HEK293 (cell line): ENCODE results near the gene RBAK.

Experiments used
- BCL6B ChIP-seq: fragments of 450-650 bp; formaldehyde crosslinking; IDR thresholded peaks from 2 replicates; pipeline ENCODE4 v1.5.1; 2017; ENCODE audit warnings: missing biosample characterization, missing genetic modification characterization
- CTCF ChIP-seq: fragments of 450-650 bp; formaldehyde crosslinking; IDR thresholded peaks from 2 replicates; pipeline ENCODE4 v1.5.1; 2016; ENCODE audit warnings: missing biosample characterization, missing genetic modification characterization
- MEIS1 ChIP-seq: sonication (generic); formaldehyde crosslinking; IDR thresholded peaks from 2 replicates; pipeline ENCODE4 v1.8.1; 2022; ENCODE audit warnings: missing genetic modification reagents, mild to moderate bottlenecking, borderline replicate concordance
- PATZ1 ChIP-seq: fragments of 450-650 bp; formaldehyde crosslinking; IDR thresholded peaks from 2 replicates; pipeline ENCODE4 v1.5.1; 2016; ENCODE audit warnings: missing biosample characterization, missing genetic modification characterization
- SP3 ChIP-seq: fragments of 450-650 bp; formaldehyde crosslinking; IDR thresholded peaks from 2 replicates; pipeline ENCODE4 v1.5.1; 2016; ENCODE audit warnings: missing biosample characterization, missing genetic modification characterization
- ZBTB20 ChIP-seq: fragments of 450-650 bp; formaldehyde crosslinking; IDR thresholded peaks from 2 replicates; pipeline ENCODE4 v1.5.1; 2016; ENCODE audit warnings: missing biosample characterization, missing genetic modification characterization
- ZBTB26 ChIP-seq: fragments of 450-650 bp; formaldehyde crosslinking; optimal IDR thresholded peaks from 2 replicates; pipeline ENCODE3; 2016; ENCODE audit warnings: missing biosample characterization, mild to moderate bottlenecking, missing genetic modification characterization
- ZBTB48 ChIP-seq: fragments of 450-650 bp; formaldehyde crosslinking; IDR thresholded peaks from 2 replicates; pipeline ENCODE4 v1.5.1; 2016; ENCODE audit warnings: missing biosample characterization, missing genetic modification characterization
- ZNF202 ChIP-seq: fragments of 450-650 bp; formaldehyde crosslinking; IDR thresholded peaks from 2 replicates; pipeline ENCODE4 v1.5.1; 2016; ENCODE audit warnings: missing biosample characterization, missing genetic modification characterization, borderline replicate concordance
- ZNF274 ChIP-seq, 2 experiments: fragments of 200-500 bp in 1 of 2; fragments of 450-650 bp in 1 of 2; sonication (Bioruptor generic) in 1 of 2; formaldehyde crosslinking in 1 of 2; IDR thresholded peaks; 2 replicates each; pipeline versions ENCODE4 v1.5.1 to v1.6.1; 2014 to 2016; ENCODE audit warnings: borderline replicate concordance in 1 of 2, inconsistent platforms in 1 of 2, low read length in 1 of 2, missing biosample characterization in 1 of 2, missing genetic modification characterization in 1 of 2
- ZNF48 ChIP-seq: fragments of 450-650 bp; formaldehyde crosslinking; IDR thresholded peaks from 2 replicates; pipeline ENCODE4 v1.5.1; 2016; ENCODE audit warnings: missing biosample characterization, missing genetic modification characterization
- ZNF560 ChIP-seq: fragments of 450-650 bp; formaldehyde crosslinking; IDR thresholded peaks from 2 replicates; pipeline ENCODE4 v1.5.1; 2017; ENCODE audit warnings: missing biosample characterization, missing genetic modification characterization, borderline replicate concordance
- ZNF621 ChIP-seq: fragments of 450-650 bp; formaldehyde crosslinking; IDR thresholded peaks from 2 replicates; pipeline ENCODE4 v1.5.1; 2017; ENCODE audit warnings: missing biosample characterization, missing genetic modification characterization
- ZNF76 ChIP-seq: fragments of 450-650 bp; formaldehyde crosslinking; IDR thresholded peaks from 2 replicates; pipeline ENCODE4; 2016; ENCODE audit warnings: low read depth, missing biosample characterization, missing genetic modification characterization, borderline replicate concordance
- ZNF791 ChIP-seq: fragments of 450-650 bp; formaldehyde crosslinking; IDR thresholded peaks from 2 replicates; pipeline ENCODE4 v1.5.1; 2016; ENCODE audit warnings: missing biosample characterization, missing genetic modification characterization
- ZNF843 ChIP-seq: fragments of 450-650 bp; formaldehyde crosslinking; IDR thresholded peaks from 2 replicates; pipeline ENCODE4 v1.5.1; 2016; ENCODE audit warnings: missing biosample characterization, missing genetic modification characterization
- TF ChIP-seq, protein P1 (sequence below): fragments of 450-650 bp; formaldehyde crosslinking; IDR thresholded peaks from 2 replicates; pipeline ENCODE4 v1.5.1; 2017; ENCODE audit warnings: missing biosample characterization, missing genetic modification characterization

The RBAK gene

GRCh38 chr7:5045558-5046396, at the start of gene RBAK (continued):
- TF ChIP-seq ZBTB26 (tag by site-specific recombination): peak; percentile 95
- no peak for TF ChIP-seq ZNF791 (tag by site-specific recombination)
- TF ChIP-seq ZNF560 (tag by site-specific recombination): no peak
- no peak for TF ChIP-seq ZNF202 (tag by site-specific recombination)
- no peak for TF ChIP-seq ZNF48 (tag by site-specific recombination)
- no peak for TF ChIP-seq BCL6B (tag by site-specific recombination)
- TF ChIP-seq SP3 (tag by site-specific recombination): no peak
- TF ChIP-seq PATZ1: no peak
- no peak for TF ChIP-seq MEIS1
- no peak for TF ChIP-seq ZNF621
- TF ChIP-seq ZBTB20: no peak; the same call in 1 of the 2 replicates
- TF ChIP-seq ZNF843 (tag by site-specific recombination): no peak
- TF ChIP-seq, protein P1, sequence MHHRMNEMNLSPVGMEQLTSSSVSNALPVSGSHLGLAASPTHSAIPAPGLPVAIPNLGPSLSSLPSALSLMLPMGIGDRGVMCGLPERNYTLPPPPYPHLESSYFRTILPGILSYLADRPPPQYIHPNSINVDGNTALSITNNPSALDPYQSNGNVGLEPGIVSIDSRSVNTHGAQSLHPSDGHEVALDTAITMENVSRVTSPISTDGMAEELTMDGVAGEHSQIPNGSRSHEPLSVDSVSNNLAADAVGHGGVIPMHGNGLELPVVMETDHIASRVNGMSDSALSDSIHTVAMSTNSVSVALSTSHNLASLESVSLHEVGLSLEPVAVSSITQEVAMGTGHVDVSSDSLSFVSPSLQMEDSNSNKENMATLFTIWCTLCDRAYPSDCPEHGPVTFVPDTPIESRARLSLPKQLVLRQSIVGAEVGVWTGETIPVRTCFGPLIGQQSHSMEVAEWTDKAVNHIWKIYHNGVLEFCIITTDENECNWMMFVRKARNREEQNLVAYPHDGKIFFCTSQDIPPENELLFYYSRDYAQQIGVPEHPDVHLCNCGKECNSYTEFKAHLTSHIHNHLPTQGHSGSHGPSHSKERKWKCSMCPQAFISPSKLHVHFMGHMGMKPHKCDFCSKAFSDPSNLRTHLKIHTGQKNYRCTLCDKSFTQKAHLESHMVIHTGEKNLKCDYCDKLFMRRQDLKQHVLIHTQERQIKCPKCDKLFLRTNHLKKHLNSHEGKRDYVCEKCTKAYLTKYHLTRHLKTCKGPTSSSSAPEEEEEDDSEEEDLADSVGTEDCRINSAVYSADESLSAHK (tag by site-specific recombination): no peak
- TF ChIP-seq ZNF274 (IDR thresholded peaks at IDR 0.05; ENCODE audit: low read length): no peak
- no peak for TF ChIP-seq ZNF274 (tag by site-specific recombination; IDR thresholded peaks at IDR 0.05; ENCODE audit: borderline replicate concordance)
- TF ChIP-seq ZNF76 (tag by site-specific recombination): peak; percentile 68; the same call in 1 of the 2 replicates
- TF ChIP-seq ZBTB48: peak; percentile 100
- TF ChIP-seq CTCF (tag by site-specific recombination): no peak
